B cell (primary cell): ENCODE results near the gene MRPS25. TPM values are rescaled to one million over a fixed set of nuclear protein-coding genes. Genes with fewer than 3 reads are reported as not detected.

Experiments used
- ATAC-seq: fragments of 200-7000 bp; cut with Tn5 transposase; one replicate; pipeline ENCODE4 v1.10.0; 2021; ENCODE audit warnings: low read depth, mild to moderate bottlenecking, moderate number of reproducible peaks, moderate library complexity
- CTCF ChIA-PET: fragments of 350-600 bp; sonication (Branson Sonifier 250); formaldehyde crosslinking; loops from one replicate; lab custom pipeline; 2021; ENCODE audit warnings: antibody characterized with exemption, inconsistent platforms; lab: Charles Lee
- POLR2A ChIA-PET: fragments of 350-600 bp; sonication (Branson Sonifier 250); formaldehyde crosslinking; loops from one replicate; lab custom pipeline; 2021; ENCODE audit warnings: antibody characterized with exemption; lab: Charles Lee
- DNase-seq: peaks from one replicate; pipeline ENCODE4 v3.0.0; 2013
- H2AFZ ChIP-seq: 2 replicates; pipeline ENCODE4 v1.6.1; 2012; ENCODE audit warnings: mild to moderate bottlenecking, low read depth, low read length; ENCODE audit not compliant: insufficient read depth, poor library complexity, severe bottlenecking
- H3K27ac ChIP-seq, 2 donors: 1 replicate in 1 of 2; 2 replicates in 1 of 2; pipeline ENCODE4 v1.5.1; 2012 to 2013; ENCODE audit warnings: low read length in 2 of 2, mild to moderate bottlenecking in 2 of 2, moderate library complexity in 1 of 2
- H3K27me3 ChIP-seq, 4 experiments: fragments of 200-600 bp in 1 of 4; sonication (generic) in 1 of 4; replicated peaks in 1 of 4; 1 replicate in 2 of 4; 2 replicates in 2 of 4; pipeline versions ENCODE4 v1.6.1 to v1.7.0; 2013 to 2016; ENCODE audit warnings: low read length in 3 of 4, mild to moderate bottlenecking in 2 of 4, mixed read lengths in 1 of 4, moderate library complexity in 1 of 4; ENCODE audit not compliant: insufficient read depth in 4 of 4, control insufficient read depth in 3 of 4; ENCODE audit errors: control extremely low read depth in 1 of 4
- H3K36me3 ChIP-seq, 2 experiments: replicated peaks in 1 of 2; 1 replicate in 1 of 2; 2 replicates in 1 of 2; pipeline versions ENCODE4 v1.6.1 to v1.7.1; 2013; ENCODE audit warnings: low read length in 1 of 2; ENCODE audit not compliant: insufficient read depth in 2 of 2, control insufficient read depth in 1 of 2; ENCODE audit errors: control extremely low read depth in 1 of 2, extremely low read depth in 1 of 2
- H3K4me1 ChIP-seq, 2 donors: fragments of 200-600 bp in 1 of 2; sonication (generic) in 1 of 2; 1 replicate in 1 of 2; 2 replicates in 1 of 2; pipeline versions ENCODE4 v1.5.1 to v1.6.1; 2013 to 2017; ENCODE audit warnings: low read length in 2 of 2; ENCODE audit not compliant: control insufficient read depth in 2 of 2, insufficient read depth in 2 of 2
- H3K4me2 ChIP-seq: replicated peaks from 2 replicates; pipeline ENCODE3; 2012; ENCODE audit warnings: mild to moderate bottlenecking, low read depth, low read length; ENCODE audit not compliant: poor library complexity, severe bottlenecking
- H3K4me3 ChIP-seq, 5 experiments: fragments of 200-600 bp in 1 of 5; sonication (generic) in 1 of 5; 1 replicate in 3 of 5; 2 replicates in 2 of 5; pipeline versions ENCODE4 v1.5.1 to v1.7.0; 2011 to 2016; ENCODE audit warnings: low read length in 4 of 5, mild to moderate bottlenecking in 4 of 5, low read depth in 2 of 5, control low read depth in 1 of 5, moderate library complexity in 1 of 5; ENCODE audit not compliant: insufficient read depth in 1 of 5; ENCODE audit errors: control extremely low read depth in 1 of 5, extremely low read depth in 1 of 5
- H3K79me2 ChIP-seq: fragments of 200-600 bp; sonication (generic); one replicate; pipeline ENCODE4 v1.6.0; 2016; ENCODE audit warnings: low read length; ENCODE audit not compliant: control insufficient read depth, insufficient read depth
- H3K9ac ChIP-seq: fragments of 200-600 bp; sonication (generic); 2 replicates; pipeline ENCODE4 v1.6.1; 2017; ENCODE audit warnings: mild to moderate bottlenecking, low read length, moderate library complexity
- H3K9me3 ChIP-seq, 3 donors: one replicate each; pipeline versions ENCODE4 v1.6.1 to v1.7.1; 2013; ENCODE audit warnings: low read length in 2 of 3; ENCODE audit not compliant: control insufficient read depth in 2 of 3, insufficient read depth in 1 of 3; ENCODE audit errors: control extremely low read depth in 1 of 3
- H4K20me1 ChIP-seq: 2 replicates; pipeline ENCODE4 v1.6.0; 2012; ENCODE audit warnings: mild to moderate bottlenecking, low read length; ENCODE audit not compliant: insufficient read depth, control insufficient read depth, poor library complexity, severe bottlenecking
- H3K27ac Mint-ChIP-seq: one replicate; pipeline ENCODE4 v1.8.0; 2021; ENCODE audit warnings: mixed read lengths
- H3K27me3 Mint-ChIP-seq: one replicate; pipeline ENCODE4 v1.8.0; 2021; ENCODE audit warnings: mixed read lengths
- H3K4me1 Mint-ChIP-seq: one replicate; pipeline ENCODE4 v1.8.0; 2021; ENCODE audit warnings: mixed read lengths
- H3K4me3 Mint-ChIP-seq: one replicate; pipeline ENCODE4 v1.8.0; 2021; ENCODE audit warnings: mixed read lengths
- H3K9me3 Mint-ChIP-seq: one replicate; pipeline ENCODE4 v1.8.0; 2022; ENCODE audit warnings: mixed read lengths; ENCODE audit not compliant: insufficient read depth
- CTCF ChIP-seq: fragments of 200-600 bp; IDR thresholded peaks from one replicate; pipeline ENCODE4 v1.8.0; 2022; ENCODE audit warnings: antibody characterized with exemption, mild to moderate bottlenecking
- EZH2 ChIP-seq: IDR thresholded peaks from 2 replicates; pipeline ENCODE4 v1.6.1; 2012; ENCODE audit warnings: borderline replicate concordance, low read depth, mild to moderate bottlenecking, moderate library complexity, low read length; ENCODE audit not compliant: insufficient read depth, poor library complexity, severe bottlenecking
- WGBS: methylation state at CpG from one replicate; pipeline ENCODE4 v1.1.5; 2013; ENCODE audit warnings: missing lambda C conversion rate; ENCODE audit not compliant: insufficient coverage; 5-methylcytosine and 5-hydroxymethylcytosine counted together
- intact Hi-C: fragments of 100-400 bp; cut with micrococcal nuclease; formaldehyde crosslinking; loops from one replicate; pipeline ENCODE4 v1.10.0; 2022
- polyA plus RNA-seq: library from polyadenylated mRNA; depleted of rRNA; stranded (reverse); fragments of >200 nt; gene quantifications from 2 replicates; pipeline ENCODE4 v1.2.3, GENCODE V29; 2012
- total RNA-seq, 2 donors: library from RNA; stranded (reverse); fragments of 120-200 nt in 1 of 2; gene quantifications; 1 replicate in 1 of 2; 2 replicates in 1 of 2; pipeline versions ENCODE4 v1.2.3 to v1.2.4, GENCODE V29; 2013 to 2022

The MRPS25 gene
- total and polyA plus RNA-seq, 2 donors (not counting 1 experiment from before 2014, with no cell fraction given) = 94.9 to 105 TPM

GRCh38 chr3:15113471-15113870 is 48.4 kb upstream of the MRPS25 start:
- no peaks in the 10 kb centered on the region for H3K9me3 Mint-ChIP-seq
- intact Hi-C loops = no loop called here
- H3K36me3 ChIP-seq = no peaks in the 10 kb centered on the region
- H3K4me1 ChIP-seq = no peaks in the 10 kb centered on the region
- H3K79me2 ChIP-seq = no peaks in the 10 kb centered on the region
- H3K27ac Mint-ChIP-seq = no peak overlapping the region
- no peak for TF ChIP-seq CTCF
- TF ChIP-seq EZH2 = no peak
- ChIA-PET POLR2A (no interaction called here), CTCF (interaction anchor here (1.9 kb wide), 1 partner anchor 11 kb away, joined by 4 read pairs; no protein-coding TSS in a partner anchor)
- H3K27me3 ChIP-seq = peaks cover 0 to 7% (median 0%) of the 10 kb centered on the region in 4 experiments
- H4K20me1 ChIP-seq = no peaks in the 10 kb centered on the region
- H3K27me3 Mint-ChIP-seq = no peaks in the 10 kb centered on the region
- no peak overlapping the region for H2AFZ ChIP-seq
- H3K9me3 ChIP-seq = peaks cover 0 to 7% (median 0%) of the 10 kb centered on the region in 3 donors
- H3K4me3 ChIP-seq = no peak overlapping the region
- no peak overlapping the region for H3K27ac ChIP-seq
- H3K4me2 ChIP-seq = no peak overlapping the region
- 78% methylated on average over 3 of the region's 6 CpGs for WGBS
- ATAC-seq (no peak), DNase-seq (no peak)
- no peak overlapping the region for H3K9ac ChIP-seq
- H3K4me1 Mint-ChIP-seq = peaks cover 2% of the 10 kb centered on the region
- H3K4me3 Mint-ChIP-seq = no peak overlapping the region

GRCh38 chr3:15112011-15112410 is 46.9 kb upstream of the MRPS25 start:
- Histone ChIP-seq H3K4me2 (no peak overlapping the region), H3K9ac (no peak overlapping the region), H3K27ac (no peak overlapping the region), H3K9me3 (peaks cover 0 to 5% (median 0%) of the 10 kb centered on the region in 3 donors), H3K79me2 (no peaks in the 10 kb centered on the region), H3K27me3 (peaks cover 0 to 9% (median 0%) of the 10 kb centered on the region in 4 experiments), H4K20me1 (no peaks in the 10 kb centered on the region), H3K4me1 (peaks cover 3 to 6% of the 10 kb centered on the region in 2 donors), H2AFZ (no peak overlapping the region), H3K36me3 (no peaks in the 10 kb centered on the region), H3K4me3 (no peak overlapping the region)
- ChIA-PET CTCF (no interaction called here), POLR2A (interaction anchor here (0.7 kb wide), 1 partner anchor 14 kb away, joined by 3 read pairs; no protein-coding TSS in a partner anchor)
- no peak overlapping the region for H3K4me3 Mint-ChIP-seq
- no peak overlapping the region for H3K27ac Mint-ChIP-seq
- WGBS = 50% methylated on average over 1 of the region's 3 CpGs
- peaks cover 4% of the 10 kb centered on the region for H3K27me3 Mint-ChIP-seq
- ATAC-seq (no peak), DNase-seq (no peak)
- no peaks in the 10 kb centered on the region for H3K9me3 Mint-ChIP-seq
- TF ChIP-seq CTCF (no peak), EZH2 (no peak)
- intact Hi-C loops = no loop called here
- peaks cover 6% of the 10 kb centered on the region for H3K4me1 Mint-ChIP-seq
